Measurements from ENCODE around the gene TMEM250.
"Not testable (repeated sequence)": the region's sequence is repeated elsewhere in the genome, so short reads cannot be mapped to it uniquely, and the experiment has no call there.

Gene TMEM250

DNA sequence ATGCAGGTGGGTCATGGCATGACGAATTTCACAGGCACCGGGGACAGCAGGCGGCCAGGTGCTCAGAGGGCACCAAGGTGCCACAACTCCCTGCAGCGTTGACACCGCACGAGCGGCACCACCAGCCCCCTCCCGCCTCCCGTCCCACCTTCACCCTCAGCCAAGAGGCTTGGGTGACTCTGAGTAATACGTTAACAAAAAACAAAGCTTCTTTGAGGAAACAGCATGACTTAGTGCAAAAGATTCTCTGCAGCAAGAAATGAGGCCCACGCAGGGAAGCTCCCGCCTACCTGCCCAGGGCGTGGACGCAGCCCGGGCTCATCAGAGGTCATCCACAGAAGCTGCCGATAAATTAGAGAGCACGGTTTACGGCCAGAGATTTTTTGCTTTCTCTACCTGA lies 4.1 kb downstream of the TMEM250 start:
- DNase-seq (ENCODE audit: low read depth in 2 of 3, low spot score in 1 of 3) = no peak

DNA sequence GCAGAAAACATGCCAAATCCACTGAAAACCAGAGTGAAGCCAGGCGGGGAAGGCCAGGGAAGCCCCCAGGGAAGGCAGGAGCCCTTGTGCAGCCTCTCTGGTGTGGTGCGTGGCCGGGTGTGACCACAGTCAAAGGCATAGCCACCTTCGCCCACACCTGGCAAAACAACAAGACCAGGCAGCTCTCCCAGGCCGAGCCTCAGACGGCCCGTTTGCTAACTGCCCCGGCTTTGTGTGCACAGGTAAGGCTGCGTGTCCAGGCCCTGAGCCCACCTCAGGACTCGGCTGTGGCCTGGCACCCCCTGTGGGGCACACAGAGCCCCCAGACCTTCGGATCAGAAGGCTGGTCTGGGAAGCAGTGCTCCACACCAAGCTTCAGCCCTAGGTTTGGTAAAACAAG lies 6.1 kb downstream of the TMEM250 start:
- DNase-seq (ENCODE audit: low read depth in 2 of 3, low spot score in 1 of 3) = no peak

DNA sequence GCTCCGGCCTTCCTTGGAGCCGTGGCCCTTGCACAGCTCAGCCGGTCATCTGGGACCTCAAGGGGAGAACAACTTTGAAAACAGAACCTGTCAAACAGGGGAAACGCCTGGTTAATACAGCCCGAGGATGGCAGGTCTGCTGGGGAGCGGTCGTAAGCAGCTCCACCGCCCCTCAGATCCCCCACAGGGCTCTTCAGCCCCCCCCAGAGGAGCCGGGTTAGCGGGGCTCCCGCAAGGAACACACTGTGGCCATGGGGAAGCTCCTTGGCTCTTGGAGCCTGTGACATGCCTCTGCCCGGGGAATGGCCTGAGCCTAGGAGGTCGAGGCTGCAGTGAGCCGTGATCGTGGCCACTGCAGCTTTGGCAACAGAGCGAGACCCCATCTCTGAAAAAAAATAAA lies 6.8 kb downstream of the TMEM250 start:
- DNase-seq (ENCODE audit: low read depth in 2 of 3, low spot score in 1 of 3) = no peak

DNA sequence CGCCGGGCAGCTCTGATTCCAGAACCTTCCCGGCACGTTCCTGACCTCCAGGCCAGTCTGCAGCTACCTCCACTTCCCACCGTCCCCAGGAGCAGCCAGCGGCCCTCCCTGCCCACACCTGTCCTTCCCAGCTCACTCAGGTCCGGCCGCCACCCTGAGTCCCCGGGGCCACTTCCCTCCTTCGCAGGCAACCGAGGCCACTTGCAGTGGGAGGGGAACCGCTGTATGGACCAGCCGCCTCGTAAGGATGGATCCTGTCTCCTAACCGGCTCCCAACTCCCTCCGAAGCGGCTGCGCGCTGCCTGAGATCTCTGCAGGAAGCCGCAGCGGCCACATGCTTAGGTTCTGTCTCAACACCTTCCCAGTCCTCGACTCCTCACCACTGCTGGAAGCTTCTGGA lies 7.5 kb downstream of the TMEM250 start:
- DNase-seq (ENCODE audit: low read depth in 2 of 3, low spot score in 1 of 3) = no peak

DNA sequence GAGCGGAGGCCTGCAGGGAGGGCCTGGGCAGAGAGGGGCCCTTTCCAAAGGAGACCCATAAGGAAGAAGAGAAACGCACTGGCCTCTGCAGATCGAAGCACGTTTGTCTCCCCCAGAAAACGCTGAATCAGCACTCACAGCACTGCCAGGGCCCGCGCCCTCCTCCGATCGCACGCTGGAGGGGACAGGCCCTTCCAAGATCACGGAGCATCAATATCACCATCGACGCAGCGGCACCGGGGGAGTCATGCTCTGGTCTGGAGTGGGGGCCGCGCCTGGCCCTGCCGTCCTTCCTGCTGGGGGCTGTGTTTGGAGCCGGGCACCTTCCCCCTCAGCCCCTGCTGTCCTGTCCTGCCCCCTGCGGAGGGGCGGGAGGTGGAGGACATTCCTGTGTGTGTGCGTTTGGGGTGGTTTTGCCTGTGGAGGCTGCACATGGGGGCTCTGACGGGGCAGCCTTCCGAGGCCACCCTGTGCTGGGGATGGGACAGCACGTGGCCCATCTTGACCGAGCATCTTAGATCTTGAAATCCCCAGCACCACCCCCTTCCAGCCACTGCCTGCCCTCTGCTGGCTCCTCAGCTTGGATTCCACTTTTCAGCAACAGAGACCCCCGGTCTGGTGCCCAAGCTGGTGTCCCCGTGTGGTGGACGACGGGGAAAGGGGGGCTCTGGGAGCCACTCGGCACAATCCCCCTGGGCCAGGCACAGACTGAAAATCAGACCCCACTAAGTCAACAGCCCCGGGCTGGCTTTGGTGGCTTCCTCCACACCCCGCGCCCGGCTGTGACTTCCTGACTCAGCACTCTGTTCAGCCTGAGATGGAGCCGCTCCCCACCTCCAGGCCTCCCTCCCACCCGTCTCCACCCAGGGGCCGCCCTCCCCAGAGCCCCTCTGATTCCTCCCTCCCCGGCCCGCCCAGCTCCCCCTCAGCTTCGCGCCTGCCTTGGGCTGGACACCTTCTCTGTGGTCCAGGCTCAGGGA lies 8.3 kb downstream of the TMEM250 start:
- no peak for DNase-seq (ENCODE audit: low read depth in 2 of 3, low spot score in 1 of 3)

DNA sequence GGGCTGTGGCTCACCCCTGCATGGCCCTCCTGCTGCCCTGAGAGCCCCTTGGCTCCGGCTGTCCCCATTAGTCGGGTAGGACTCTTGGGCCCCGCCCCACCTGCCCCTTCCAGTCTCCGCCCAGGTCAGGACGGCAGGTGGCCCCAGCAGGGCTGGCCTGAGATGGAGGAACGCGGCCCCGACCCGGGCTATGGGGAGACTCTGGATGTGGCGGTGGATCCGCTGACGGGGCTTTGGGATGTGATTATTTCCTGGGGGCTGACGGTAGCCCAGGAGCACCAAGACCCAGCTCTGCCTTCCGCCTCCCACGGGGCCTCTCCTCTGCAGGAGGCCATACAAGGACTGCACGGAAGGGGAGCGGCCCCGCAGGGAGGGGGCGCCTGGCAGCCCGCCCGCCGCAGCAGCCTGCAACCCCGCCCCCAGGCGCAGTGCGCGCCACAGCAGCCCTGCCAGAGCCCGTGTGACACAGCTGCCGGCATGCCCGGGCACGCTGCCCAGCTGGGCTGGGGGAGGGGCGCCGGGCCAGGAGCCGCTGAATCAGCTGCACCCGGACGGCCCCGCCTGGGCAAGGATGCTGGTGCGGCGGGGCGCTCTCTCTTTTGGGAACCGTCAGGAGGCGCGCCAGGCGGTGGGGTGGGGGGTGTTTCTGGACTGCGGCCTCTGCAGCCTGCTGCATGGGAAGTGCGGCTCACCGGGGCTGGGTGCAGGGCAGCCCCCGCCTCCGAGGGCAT lies 9.2 kb downstream of the TMEM250 start:
- DNase-seq (ENCODE audit: low read depth in 2 of 3, low spot score in 1 of 3) = peak; percentile 82 to 91 (median 89)

DNA sequence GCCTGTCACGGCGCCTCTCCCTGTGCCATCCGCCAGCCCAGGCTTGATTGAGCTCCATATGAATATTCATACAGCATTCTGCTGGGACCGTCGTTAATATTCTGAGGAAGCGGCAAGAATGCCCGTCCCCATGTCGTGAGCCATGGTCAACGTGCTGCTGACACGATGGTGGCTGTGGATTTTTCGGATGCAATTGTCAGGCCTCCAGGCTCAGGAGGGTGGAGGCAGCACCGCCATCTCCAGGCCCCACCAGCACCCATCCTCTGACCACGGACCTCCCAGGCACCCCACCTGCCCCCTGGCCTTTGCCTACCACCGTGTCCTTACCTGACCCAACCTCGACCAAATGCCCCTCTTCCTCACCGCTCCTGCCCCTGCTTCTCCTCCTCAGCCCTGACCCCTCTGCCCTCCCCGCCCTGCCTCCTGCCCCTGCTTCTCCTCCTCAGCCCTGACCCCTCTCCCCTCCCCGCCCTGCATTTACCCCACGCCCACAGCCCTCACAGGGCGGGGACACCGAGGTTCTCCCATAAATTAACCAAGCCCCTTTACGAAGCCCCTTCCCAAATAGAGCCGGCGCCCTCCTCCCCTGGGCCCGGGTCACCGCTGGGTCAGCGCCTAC lies 9.9 kb downstream of the TMEM250 start:
- DNase-seq (ENCODE audit: low read depth in 2 of 3, low spot score in 1 of 3) = no peak

DNA sequence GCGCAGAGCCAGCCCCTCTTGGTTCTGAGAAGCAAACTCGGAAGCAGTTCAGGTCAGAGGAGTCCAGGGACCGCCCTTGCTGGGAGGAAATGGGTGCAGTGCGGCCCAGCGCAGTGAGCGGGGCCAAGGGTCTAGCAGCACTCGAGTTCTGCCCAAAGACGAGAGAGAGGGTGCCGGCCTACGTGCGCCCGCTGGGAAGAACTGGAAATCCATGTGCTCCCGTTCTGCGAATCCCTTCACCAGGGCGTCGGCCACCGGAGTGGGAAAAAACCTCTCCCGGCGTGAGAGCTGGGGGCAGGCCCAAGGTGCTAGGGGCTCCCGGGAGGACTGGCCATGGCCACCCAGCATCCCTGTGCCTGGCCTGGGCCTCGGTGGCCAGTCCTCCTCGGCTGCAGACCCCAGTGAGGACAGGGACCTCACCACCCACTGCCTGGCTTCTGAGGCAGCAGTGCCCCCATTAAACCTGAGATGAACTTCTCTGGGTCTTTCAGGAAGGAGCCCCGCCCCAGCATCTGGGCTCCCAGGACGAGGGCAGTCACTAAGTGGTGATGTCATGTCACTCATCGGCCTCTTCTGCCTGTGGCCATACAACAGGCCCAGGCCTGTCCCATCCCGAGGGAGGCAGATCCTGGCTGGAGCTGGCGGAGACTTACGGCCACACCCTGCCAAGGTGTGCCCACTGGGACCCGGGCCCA lies 10.6 kb downstream of the TMEM250 start:
- no peak for DNase-seq (ENCODE audit: low read depth in 2 of 3, low spot score in 1 of 3)

DNA sequence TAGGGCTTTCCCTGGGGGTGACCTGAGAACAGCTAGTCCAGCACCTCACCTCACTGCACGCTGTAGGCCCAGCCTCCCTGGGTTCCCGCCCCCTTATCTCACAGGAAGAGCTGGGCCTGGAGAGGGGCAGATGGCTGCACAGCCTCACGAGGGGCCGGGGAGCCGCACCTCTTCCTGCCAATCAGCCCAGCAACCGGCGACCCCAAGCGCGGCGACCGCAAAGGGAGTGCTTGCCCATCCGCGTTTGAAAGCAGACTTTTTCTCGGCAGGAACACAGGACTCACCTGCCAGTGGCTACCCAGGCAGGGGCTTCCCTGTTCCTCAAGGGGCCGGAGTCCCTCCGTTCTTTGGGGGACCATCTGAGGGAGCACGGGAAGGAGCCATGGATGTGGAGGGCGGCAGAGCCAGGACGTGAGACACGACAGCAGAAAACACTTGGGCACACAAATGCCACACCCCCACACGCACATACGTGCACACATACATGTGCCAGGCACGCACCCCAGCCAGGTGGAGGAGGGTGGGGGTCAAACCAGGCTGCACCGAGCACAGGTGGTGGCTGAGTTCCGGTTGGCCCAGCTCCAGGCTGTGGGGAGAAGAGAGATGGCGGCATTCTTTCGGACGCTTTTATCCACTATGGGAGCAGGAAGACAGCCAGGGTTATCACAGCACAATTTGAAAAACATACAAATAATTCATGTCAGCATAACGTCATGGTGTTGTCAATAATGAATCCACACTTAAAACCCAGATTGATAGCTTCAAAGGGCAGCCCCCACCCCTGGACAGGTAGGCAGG lies 11.3 kb downstream of the TMEM250 start:
- DNase-seq (ENCODE audit: low read depth in 2 of 3, low spot score in 1 of 3) = no peak

DNA sequence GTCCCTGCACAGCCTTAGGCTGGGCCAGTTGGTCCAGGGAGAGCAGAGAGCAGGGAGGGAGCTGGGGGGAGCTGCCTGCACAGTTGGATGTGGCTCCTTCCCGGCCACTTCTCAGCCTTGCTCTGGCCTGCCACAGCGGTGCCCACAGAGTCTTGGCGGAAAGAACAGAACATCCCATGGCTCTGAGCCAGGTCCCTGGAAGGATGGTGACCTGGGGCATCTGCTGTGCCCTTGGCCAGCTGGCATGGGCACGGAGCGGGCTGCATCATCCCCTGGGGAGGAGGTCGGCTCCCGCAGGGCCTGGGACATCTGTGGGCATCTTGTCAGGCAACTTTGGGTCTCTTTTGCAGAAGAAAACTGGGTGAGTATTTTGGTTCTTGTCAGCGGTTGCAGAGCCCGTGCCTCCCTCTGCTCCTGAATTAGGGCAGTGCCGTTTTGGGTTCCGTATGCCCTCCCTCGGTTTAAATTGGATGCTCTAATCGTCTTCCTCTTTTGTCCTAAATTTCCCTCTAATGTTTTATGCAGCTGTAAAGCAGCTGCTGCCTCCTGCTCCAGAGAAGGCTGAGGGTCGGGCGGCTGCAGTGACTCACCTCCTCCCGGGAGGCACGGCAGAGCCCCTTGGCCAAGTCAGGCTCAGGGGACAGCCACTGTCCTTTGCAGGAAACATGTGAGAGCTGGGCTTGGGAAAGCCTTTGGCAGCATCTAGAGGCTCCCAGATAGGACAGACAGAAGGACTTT lies 13.1 kb downstream of the TMEM250 start:
- DNase-seq (ENCODE audit: low read depth in 2 of 3, low spot score in 1 of 3) = no peak

DNA sequence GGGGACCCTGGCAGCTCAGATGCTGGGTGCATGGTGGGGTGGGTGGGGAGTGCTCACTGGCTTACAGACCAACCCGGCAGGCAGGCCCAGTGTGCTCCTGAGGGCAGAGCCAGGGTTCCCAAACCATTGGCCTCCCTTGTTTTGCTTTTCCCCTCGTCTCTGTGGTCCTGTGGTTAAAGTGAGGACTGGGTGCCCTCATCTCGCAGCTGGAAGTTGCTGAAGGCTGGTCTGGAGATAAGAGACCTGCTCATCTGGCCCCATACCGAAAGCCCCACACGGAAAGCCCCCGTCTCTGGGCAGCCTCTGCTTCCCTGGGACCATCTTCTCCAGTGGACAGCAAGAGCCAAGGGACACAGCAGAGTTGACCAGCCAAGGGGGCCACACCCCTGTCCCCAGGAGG lies 13.8 kb downstream of the TMEM250 start:
- no peak for DNase-seq (ENCODE audit: low read depth in 2 of 3, low spot score in 1 of 3)

DNA sequence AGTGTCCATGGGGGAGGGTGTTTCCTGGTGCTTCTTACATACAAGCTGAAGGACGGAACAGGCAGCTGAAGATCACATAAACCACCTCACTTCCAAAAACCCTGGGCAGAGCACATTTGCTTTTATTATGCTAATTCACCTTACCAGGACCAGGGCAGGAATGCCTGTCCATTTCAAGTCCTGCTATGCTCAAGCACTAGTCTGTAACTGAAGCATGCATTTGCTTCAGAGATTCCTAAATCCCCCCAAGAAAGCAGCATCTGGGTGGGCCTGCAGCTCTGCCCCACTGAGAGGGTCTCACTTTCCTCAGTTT lies 14.2 kb downstream of the TMEM250 start:
- DNase-seq (ENCODE audit: low read depth in 2 of 3, low spot score in 1 of 3) = no peak

DNA sequence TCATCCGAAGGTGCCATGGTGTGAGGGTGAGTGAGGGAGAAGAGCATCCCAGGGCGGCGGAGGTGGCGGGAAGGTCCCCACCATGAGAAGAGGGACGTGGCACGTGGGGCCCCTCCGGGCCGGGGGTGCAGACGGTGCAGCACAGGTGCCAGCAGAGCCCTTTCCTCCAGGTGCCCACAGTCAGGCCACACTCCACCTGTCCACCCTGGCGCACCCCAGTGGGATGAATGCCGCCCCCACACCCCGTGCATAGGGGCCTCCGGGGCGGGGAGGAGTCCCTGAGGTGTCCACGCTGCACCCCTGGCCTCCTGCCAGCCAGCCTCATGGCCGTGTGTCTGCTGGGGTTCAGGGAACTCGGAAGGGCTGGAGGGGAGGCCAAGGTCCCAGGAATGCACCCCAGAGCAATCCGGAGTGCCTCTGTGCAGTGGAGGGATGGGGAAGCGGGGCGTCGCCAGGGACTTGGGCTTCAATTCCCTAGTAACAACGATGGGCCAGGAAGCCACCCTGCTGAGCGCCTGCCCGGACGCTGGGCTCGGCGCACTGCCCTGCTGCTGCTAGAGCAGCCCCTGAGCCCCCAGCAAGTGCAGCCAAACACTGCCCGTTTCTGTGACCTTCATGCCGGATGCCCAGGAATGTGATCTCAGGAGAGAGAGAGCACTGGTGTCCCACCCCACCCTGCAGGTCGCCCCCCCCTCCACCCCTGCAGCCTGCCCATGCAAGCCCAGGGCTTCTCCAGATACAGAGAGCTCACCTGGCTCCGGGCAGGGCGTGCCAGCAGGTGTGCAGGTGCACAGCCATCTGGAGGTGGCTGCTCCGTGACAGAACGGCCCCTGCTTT lies 14.8 kb downstream of the TMEM250 start:
- no peak for DNase-seq (ENCODE audit: low read depth in 2 of 3, low spot score in 1 of 3)

DNA sequence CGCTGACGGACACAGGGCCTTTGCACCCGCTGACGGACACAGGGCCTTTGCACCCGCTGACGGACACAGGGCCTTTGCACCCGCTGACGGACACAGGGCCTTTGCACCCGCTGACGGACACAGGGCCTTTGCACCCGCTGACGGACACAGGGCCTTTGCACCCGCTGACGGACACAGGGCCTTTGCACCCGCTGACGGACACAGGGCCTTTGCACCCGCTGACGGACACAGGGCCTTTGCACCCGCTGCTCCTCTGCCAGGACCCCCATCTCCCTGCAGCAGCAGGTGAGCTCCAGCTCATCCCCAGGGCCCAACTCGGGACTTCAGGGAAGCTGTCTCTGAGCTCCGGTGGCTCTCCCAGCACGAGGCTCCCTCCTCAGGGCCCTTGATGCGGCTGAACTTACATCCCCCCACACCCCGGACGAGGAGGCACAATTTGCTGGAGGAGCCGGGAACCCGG lies 17.0 kb downstream of the TMEM250 start:
- DNase-seq (ENCODE audit: low read depth in 2 of 3, low spot score in 1 of 3) = not testable (repeated sequence)

DNA sequence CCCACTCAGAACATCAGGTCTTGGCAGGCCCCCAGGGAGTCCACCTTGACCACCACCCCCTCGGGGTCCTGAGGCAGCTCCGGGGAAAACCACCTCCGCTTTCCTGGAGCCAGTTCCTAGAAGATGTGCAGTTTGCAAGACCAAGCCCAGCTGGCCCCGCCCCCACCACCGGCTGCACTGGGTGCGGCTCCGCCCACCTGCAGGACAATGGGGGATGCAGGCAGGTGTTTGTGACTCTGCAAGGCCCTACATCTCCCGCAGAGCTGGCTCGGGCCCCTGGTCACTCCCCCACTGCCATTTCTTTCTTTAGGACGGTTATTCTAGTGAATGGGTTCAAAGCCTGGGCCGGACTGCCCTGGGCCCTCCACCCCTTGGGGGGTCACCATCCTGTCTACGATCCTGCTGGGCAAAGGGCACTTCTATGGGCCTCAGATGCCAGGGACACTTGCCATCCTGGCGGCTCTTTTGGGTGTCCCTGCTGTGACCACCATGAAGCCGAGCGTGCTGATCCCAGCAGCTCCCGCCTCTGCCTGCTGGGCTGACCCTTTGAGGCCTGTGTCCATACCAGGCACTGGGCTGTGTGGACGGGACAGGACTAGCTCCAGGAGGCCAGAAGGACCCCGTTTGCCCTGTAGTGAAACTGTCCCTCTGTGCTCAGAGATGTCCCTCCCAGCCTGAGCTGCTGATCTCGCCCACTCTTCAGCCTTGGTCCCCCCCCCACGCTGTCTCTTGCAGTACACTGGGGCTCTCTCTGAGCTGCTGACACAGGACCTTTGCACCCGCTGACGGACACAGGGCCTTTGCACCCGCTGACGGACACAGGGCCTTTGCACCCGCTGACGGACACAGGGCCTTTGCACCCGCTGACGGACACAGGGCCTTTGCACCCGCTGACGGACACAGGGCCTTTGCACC lies 17.7 kb downstream of the TMEM250 start:
- DNase-seq (ENCODE audit: low read depth in 2 of 3, low spot score in 1 of 3) = no peak

DNA sequence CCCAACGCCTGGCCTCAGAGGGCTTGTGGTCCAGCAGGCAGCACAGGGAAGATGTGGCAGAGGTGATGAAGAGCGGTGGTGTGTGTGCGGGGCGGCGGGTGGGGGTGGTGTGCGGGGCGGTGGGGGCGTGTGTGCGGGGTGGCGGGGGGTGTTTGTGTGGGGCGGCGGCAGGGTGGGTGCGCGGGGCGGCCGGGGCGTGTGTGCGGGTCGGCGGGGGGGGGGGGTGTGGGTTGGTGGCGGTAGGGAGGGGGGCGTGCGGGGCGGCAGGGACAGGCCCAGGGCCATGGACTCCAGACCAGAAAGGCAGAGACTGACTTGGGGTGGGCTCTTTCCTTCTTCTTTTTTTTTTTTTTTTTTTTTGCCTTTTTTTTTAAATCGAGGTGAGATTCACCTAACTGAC lies 19.1 kb downstream of the TMEM250 start:
- no peak for DNase-seq (ENCODE audit: low read depth in 2 of 3, low spot score in 1 of 3)

DNA sequence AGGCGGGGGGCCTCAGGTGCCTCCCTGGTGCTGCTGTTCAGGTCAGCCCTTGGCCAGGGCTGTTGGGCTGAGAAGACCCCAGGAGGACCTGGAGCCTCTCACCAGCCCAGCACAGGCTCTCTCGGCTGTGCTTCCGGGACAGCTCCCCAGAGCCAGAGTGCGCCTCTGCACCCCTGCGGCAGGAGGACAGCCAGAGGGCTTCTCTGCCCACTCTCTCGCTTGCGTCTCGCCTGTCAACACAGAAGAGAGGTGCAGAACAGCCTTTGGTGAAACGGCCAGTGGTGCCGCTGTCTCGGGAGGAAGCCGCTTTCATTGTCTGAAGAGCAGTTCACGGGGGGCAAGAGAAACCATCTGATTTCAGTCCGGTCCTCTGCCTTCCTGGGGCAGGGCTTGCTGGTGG lies 19.8 kb downstream of the TMEM250 start:
- no peak for DNase-seq (ENCODE audit: low read depth in 2 of 3, low spot score in 1 of 3)

DNA sequence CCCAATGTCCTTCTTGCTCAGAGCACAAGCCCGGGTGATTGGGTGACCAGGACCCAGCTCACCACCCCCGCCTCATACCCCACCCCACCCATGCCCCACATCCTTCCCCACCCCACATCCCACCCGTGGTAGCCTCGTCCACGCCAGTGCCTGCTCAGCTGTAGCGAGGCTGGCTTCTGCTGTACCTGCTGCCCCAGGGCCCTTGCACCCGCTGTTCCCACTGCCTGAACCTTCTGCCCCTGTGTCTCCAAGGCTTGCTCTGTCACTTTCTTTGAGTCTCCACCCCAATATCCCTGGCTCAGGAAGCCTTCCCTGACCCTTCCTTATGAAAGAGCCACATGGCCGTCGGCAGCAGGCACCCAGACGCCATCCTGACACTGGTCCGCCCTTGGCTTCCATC lies 20.5 kb downstream of the TMEM250 start:
- DNase-seq (ENCODE audit: low read depth in 2 of 3, low spot score in 1 of 3) = no peak

Data from stimulated activated CD4-positive, alpha-beta T cell treated with anti-CD3 and anti-CD28 coated beads, Interleukin-12 subunit alpha, Interleukin-12 subunit beta, amount 100 ng/mL, for 48 hours (primary cell).